HCT116 (cell line): Measurements from ENCODE around the gene NIM1K. TPM values are rescaled to one million over a fixed set of nuclear protein-coding genes. Genes with fewer than 3 reads are reported as not detected.

Experiments
- ATAC-seq: fragments of 200-7000 bp; cut with Tn5 transposase; 2 replicates; pipeline ENCODE4 v1.9.1; 2020; ENCODE audit warnings: mild to moderate bottlenecking, moderate library complexity
- BruUV-seq: library from RNA; stranded (reverse); fragments of 400-500 nt; replicated peaks from 2 replicates; lab custom pipeline; 2021; lab: Mats Ljungman, UMichigan
- CTCF ChIA-PET: fragments of 300-600 bp; sonication (Branson Sonifier 250); formaldehyde crosslinking; loops from one replicate; lab custom pipeline; 2021; ENCODE audit warnings: antibody characterized with exemption; lab: Charles Lee
- POLR2A ChIA-PET: fragments of 300-600, 350-600 bp; sonication (Branson Sonifier 250); formaldehyde crosslinking; loops from one replicate; lab custom pipeline; 2021; ENCODE audit warnings: antibody characterized with exemption; lab: Charles Lee
- RAD21 ChIA-PET, 2 experiments: fragments of 300-600 bp; sonication (Branson Sonifier 250); formaldehyde crosslinking; loops; one replicate each; lab custom pipeline; 2023; ENCODE audit warnings: low total read pairs in 2 of 2; ENCODE audit not compliant: uncharacterized antibody in 2 of 2, unreplicated experiment in 2 of 2, low non-redundant PET in 1 of 2; lab: Charles Lee
- DNase-seq: peaks from one replicate; pipeline ENCODE4 v3.0.0-alpha.2; 2010; ENCODE audit warnings: low read depth, low spot score
- H2AFZ ChIP-seq: fragments of 200-600 bp; shearing (Covaris generic), sonication (generic); 2 replicates; pipeline ENCODE4 v1.6.1; 2017; ENCODE audit warnings: low read depth, mixed run types, mixed read lengths, antibody characterized with exemption, low read length; ENCODE audit not compliant: poor library complexity, severe bottlenecking
- H3K27ac ChIP-seq: 2 replicates; pipeline ENCODE4 v1.5.1; 2012; ENCODE audit warnings: low read depth, low read length
- H3K27me3 ChIP-seq: fragments of 200-600 bp; sonication (generic); 2 replicates; pipeline ENCODE4 v1.6.1; 2016; ENCODE audit warnings: mixed run types, low read length, mixed read lengths; ENCODE audit not compliant: insufficient read depth
- H3K36me3 ChIP-seq, 2 experiments: fragments of 200-500 bp in 1 of 2; fragments of 200-600 bp in 1 of 2; sonication (Bioruptor generic) in 1 of 2; sonication (generic) in 1 of 2; 2 replicates each; pipeline versions ENCODE4 v1.5.1 to v1.6.1; 2014 to 2016; ENCODE audit warnings: low read length in 2 of 2, inconsistent platforms in 1 of 2, mixed read lengths in 1 of 2, mixed run types in 1 of 2; ENCODE audit not compliant: insufficient read depth in 2 of 2, control insufficient read depth in 1 of 2
- H3K4me1 ChIP-seq, 2 experiments: fragments of 200-600 bp in 1 of 2; sonication (generic) in 1 of 2; 2 replicates each; pipeline versions ENCODE4 v1.5.1 to v1.6.1; 2012 to 2017; ENCODE audit warnings: low read length in 2 of 2, inconsistent platforms in 1 of 2, mild to moderate bottlenecking in 1 of 2, mixed read lengths in 1 of 2, mixed run types in 1 of 2, moderate library complexity in 1 of 2; ENCODE audit not compliant: insufficient read depth in 2 of 2, control insufficient read depth in 1 of 2
- H3K4me2 ChIP-seq: fragments of 200-600 bp; sonication (generic); 2 replicates; pipeline ENCODE4 v1.6.1; 2017; ENCODE audit warnings: mixed run types, low read length, mixed read lengths
- H3K4me3 ChIP-seq, 2 experiments: fragments of 200-600 bp in 1 of 2; sonication (generic) in 1 of 2; replicated peaks in 1 of 2; 2 replicates each; pipeline ENCODE4 v1.5.1; 2011 to 2016; ENCODE audit warnings: low read length in 2 of 2, control low read depth in 1 of 2, low read depth in 1 of 2, mild to moderate bottlenecking in 1 of 2, mixed read lengths in 1 of 2, mixed run types in 1 of 2
- H3K79me2 ChIP-seq: fragments of 200-600 bp; sonication (generic); 2 replicates; pipeline ENCODE4 v1.6.1; 2017; ENCODE audit warnings: mild to moderate bottlenecking, mixed run types, low read length, moderate library complexity, mixed read lengths; ENCODE audit not compliant: insufficient read depth
- H3K9ac ChIP-seq: fragments of 200-600 bp; sonication (generic); 2 replicates; pipeline ENCODE4 v1.6.1; 2016; ENCODE audit warnings: low read length, mixed read lengths
- H3K9me2 ChIP-seq: fragments of 200-600 bp; sonication (generic), shearing (Covaris generic); 2 replicates; pipeline ENCODE4 v1.6.1; 2017; ENCODE audit warnings: mixed run types, mild to moderate bottlenecking, moderate library complexity; ENCODE audit not compliant: insufficient read depth
- H3K9me3 ChIP-seq, 2 experiments: fragments of 200-500 bp in 1 of 2; fragments of 200-600 bp in 1 of 2; sonication (Bioruptor generic) in 1 of 2; sonication (generic) in 1 of 2; 2 replicates each; pipeline ENCODE4 v1.6.1; 2014 to 2017; ENCODE audit warnings: low read length in 2 of 2, mixed read lengths in 2 of 2, inconsistent platforms in 1 of 2, low read depth in 1 of 2, mild to moderate bottlenecking in 1 of 2, mixed run types in 1 of 2, moderate library complexity in 1 of 2; ENCODE audit not compliant: control insufficient read depth in 1 of 2, insufficient read depth in 1 of 2
- H4K20me1 ChIP-seq: fragments of 200-600 bp; sonication (generic), shearing (Covaris generic); 2 replicates; pipeline ENCODE4 v1.6.1; 2017; ENCODE audit warnings: mixed run types, mild to moderate bottlenecking, moderate library complexity; ENCODE audit not compliant: insufficient read depth
- CBX3 ChIP-seq: IDR thresholded peaks from 2 replicates; pipeline ENCODE4 v1.6.1; 2012; ENCODE audit warnings: low read depth
- EGR1 ChIP-seq: IDR thresholded peaks from 2 replicates; pipeline ENCODE4 v1.6.1; 2012; ENCODE audit warnings: low read depth
- FOSL1 ChIP-seq: IDR thresholded peaks from 2 replicates; pipeline ENCODE4 v1.6.1; 2012; ENCODE audit warnings: low read depth
- RAD21 ChIP-seq: IDR thresholded peaks from 2 replicates; pipeline ENCODE4 v1.6.1; 2012; ENCODE audit warnings: low read depth, mild to moderate bottlenecking
- REST ChIP-seq: IDR thresholded peaks from 2 replicates; pipeline ENCODE4 v1.6.1; 2012; ENCODE audit warnings: low read depth
- SP1 ChIP-seq: IDR thresholded peaks from 2 replicates; pipeline ENCODE4 v1.6.1; 2012; ENCODE audit warnings: low read depth
- SRF ChIP-seq: IDR thresholded peaks from 2 replicates; pipeline ENCODE4 v1.6.1; 2012; ENCODE audit warnings: low read depth
- YY1 ChIP-seq: IDR thresholded peaks from 2 replicates; pipeline ENCODE4 v1.6.1; 2011; ENCODE audit warnings: low read length, low read depth, moderate library complexity, mild to moderate bottlenecking; ENCODE audit not compliant: insufficient replicate concordance; ENCODE audit errors: extremely low read depth
- ZFX ChIP-seq: fragments of 450-650 bp; IDR thresholded peaks from 2 replicates; pipeline ENCODE4 v1.6.1; 2017
- ZNF274 ChIP-seq: fragments of 200-500 bp; sonication (Bioruptor generic); IDR thresholded peaks from 2 replicates; pipeline ENCODE4 v1.6.1; 2014; ENCODE audit warnings: mild to moderate bottlenecking, low read depth, low read length, inconsistent platforms
- intact Hi-C: fragments of 100-400 bp; cut with micrococcal nuclease; formaldehyde crosslinking; loops from 2 replicates; pipeline ENCODE4 v1.10.0; 2022
- total RNA-seq: library from RNA; stranded (reverse); gene quantifications from one replicate; pipeline ENCODE4 v1.2.1, GENCODE V29; 2021; ENCODE audit not compliant: unreplicated experiment
- TF ChIP-seq, protein P1 (sequence below): IDR thresholded peaks from 2 replicates; pipeline ENCODE4 v1.6.1; 2012
- TF ChIP-seq, protein P2 (sequence below), 3 experiments: fragments of 200-600 bp in 1 of 3; sonication (generic) in 1 of 3; IDR thresholded peaks in 2 of 3; conservative IDR thresholded peaks in 1 of 3; 2 replicates each; pipeline ENCODE4 v1.5.1; 2012 to 2017; ENCODE audit warnings: low read depth in 2 of 3, low read length in 2 of 3, antibody characterized with exemption in 1 of 3, borderline replicate concordance in 1 of 3, control low read depth in 1 of 3, mild to moderate bottlenecking in 1 of 3, mixed read lengths in 1 of 3, mixed run types in 1 of 3, moderate library complexity in 1 of 3; ENCODE audit not compliant: insufficient read depth in 1 of 3

Gene NIM1K
- total RNA-seq, 1 experiment from 2014 or later = 0.44 TPM

DNA sequence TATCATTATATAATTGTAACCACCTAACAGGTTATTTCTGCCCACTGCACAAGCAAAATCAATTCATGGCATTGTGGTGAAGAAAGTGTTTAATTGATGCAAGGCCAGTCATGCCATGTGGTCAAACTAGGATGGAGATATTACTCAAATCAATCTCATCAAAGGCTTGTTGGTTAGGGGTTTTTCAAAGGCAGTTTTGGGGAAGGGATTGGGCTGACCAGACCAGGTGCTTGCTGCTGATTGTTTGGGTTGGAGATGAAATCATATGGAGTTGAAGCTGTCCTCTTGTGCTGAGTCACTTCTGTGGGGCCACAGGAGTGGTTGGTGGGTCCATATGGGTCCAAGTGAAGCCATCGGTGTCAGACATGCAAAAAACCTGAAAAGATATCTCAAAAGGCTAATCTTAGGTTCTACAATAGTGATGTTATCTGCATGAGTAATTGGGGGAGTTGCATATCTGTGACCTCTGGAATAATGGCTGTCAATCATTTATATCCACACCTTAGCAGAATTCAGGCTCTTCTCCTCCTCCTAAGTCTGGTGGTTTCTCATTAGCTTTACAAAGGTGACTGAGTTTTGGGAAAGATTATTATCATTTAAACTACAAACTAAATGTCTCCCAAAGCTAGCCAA lies 76.3 kb downstream of the NIM1K start:
- Histone ChIP-seq H2AFZ (no peak overlapping the region), H3K4me2 (no peak overlapping the region), H3K9ac (no peak overlapping the region), H3K4me1 (no peaks in the 10 kb centered on the region), H4K20me1 (no peaks in the 10 kb centered on the region; the same call in 1 of the 2 replicates), H3K4me3 (no peak overlapping the region), H3K9me3 (no peaks in the 10 kb centered on the region), H3K79me2 (no peaks in the 10 kb centered on the region), H3K9me2 (no peaks in the 10 kb centered on the region), H3K27ac (no peak overlapping the region), H3K36me3 (no peaks in the 10 kb centered on the region), H3K27me3 (no peaks in the 10 kb centered on the region)
- ChIA-PET CTCF (no interaction called here), POLR2A (no interaction called here), RAD21 (no interaction called here)
- DNase-seq = no peak
- TF ChIP-seq FOSL1 (no peak), ZFX (no peak), RAD21 (no peak), SRF (no peak)
- no TSS peak for BruUV-seq
- no peak for ATAC-seq
- intact Hi-C loops = no loop called here

GRCh38 chr5:43270645-43271044 lies 78.6 kb downstream of the NIM1K start:
- POLR2A ChIA-PET = no interaction called here
- Histone ChIP-seq H3K27me3 (no peaks in the 10 kb centered on the region), H3K79me2 (no peaks in the 10 kb centered on the region), H3K4me2 (no peak overlapping the region), H2AFZ (no peak overlapping the region), H3K36me3 (no peaks in the 10 kb centered on the region), H4K20me1 (no peaks in the 10 kb centered on the region; the same call in 1 of the 2 replicates), H3K9me2 (no peaks in the 10 kb centered on the region), H3K4me3 (no peak overlapping the region), H3K4me1 (no peaks in the 10 kb centered on the region), H3K9ac (no peak overlapping the region), H3K9me3 (no peaks in the 10 kb centered on the region), H3K27ac (no peak overlapping the region)
- ATAC-seq (no peak), DNase-seq (no peak)
- CTCF ChIA-PET = no interaction called here
- intact Hi-C loops = no loop called here
- BruUV-seq = no TSS peak
- RAD21 ChIA-PET = no interaction called here
- TF ChIP-seq SP1 (no peak), CBX3 (no peak), EGR1 (no peak), FOSL1 (no peak), YY1 (no peak), REST (no peak), ZNF274 (no peak), SRF (no peak), RAD21 (no peak)
- TF ChIP-seq, protein P1, sequence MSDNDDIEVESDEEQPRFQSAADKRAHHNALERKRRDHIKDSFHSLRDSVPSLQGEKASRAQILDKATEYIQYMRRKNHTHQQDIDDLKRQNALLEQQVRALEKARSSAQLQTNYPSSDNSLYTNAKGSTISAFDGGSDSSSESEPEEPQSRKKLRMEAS = no peak
- TF ChIP-seq, protein P2, sequence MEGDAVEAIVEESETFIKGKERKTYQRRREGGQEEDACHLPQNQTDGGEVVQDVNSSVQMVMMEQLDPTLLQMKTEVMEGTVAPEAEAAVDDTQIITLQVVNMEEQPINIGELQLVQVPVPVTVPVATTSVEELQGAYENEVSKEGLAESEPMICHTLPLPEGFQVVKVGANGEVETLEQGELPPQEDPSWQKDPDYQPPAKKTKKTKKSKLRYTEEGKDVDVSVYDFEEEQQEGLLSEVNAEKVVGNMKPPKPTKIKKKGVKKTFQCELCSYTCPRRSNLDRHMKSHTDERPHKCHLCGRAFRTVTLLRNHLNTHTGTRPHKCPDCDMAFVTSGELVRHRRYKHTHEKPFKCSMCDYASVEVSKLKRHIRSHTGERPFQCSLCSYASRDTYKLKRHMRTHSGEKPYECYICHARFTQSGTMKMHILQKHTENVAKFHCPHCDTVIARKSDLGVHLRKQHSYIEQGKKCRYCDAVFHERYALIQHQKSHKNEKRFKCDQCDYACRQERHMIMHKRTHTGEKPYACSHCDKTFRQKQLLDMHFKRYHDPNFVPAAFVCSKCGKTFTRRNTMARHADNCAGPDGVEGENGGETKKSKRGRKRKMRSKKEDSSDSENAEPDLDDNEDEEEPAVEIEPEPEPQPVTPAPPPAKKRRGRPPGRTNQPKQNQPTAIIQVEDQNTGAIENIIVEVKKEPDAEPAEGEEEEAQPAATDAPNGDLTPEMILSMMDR (IDR thresholded peaks at IDR 0.05 in 2 of 3, conservative IDR thresholded peaks at IDR 0.05 in 1 of 3; ENCODE audit: borderline replicate concordance in 1 of 3, insufficient read depth in 1 of 3, low read depth in 2 of 3, low read length in 2 of 3) = no peak
